Lower lobe of right lung (tissue), 2 donors: ENCODE measurements around the gene MYOD1. TPM values are rescaled to one million over a fixed set of nuclear protein-coding genes. Genes with fewer than 3 reads are reported as not detected.

ENCODE experiments used
- ATAC-seq, 2 donors: fragments of 200-7000 bp; cut with Tn5 transposase; one replicate each; pipeline ENCODE4 v1.9.1; 2020 to 2022; ENCODE audit warnings: mild to moderate bottlenecking in 2 of 2, moderate library complexity in 2 of 2
- DNase-seq: peaks from one replicate; pipeline ENCODE4 v3.0.0-alpha.2; 2020
- H3K27ac ChIP-seq: fragments of 200-600 bp; one replicate; pipeline ENCODE4 v1.8.0; 2022
- H3K27me3 ChIP-seq: fragments of 200-600 bp; one replicate; pipeline ENCODE4 v1.8.0; 2022; ENCODE audit warnings: low read depth
- H3K36me3 ChIP-seq: fragments of 200-600 bp; one replicate; pipeline ENCODE4 v1.8.0; 2022; ENCODE audit warnings: mild to moderate bottlenecking
- H3K4me1 ChIP-seq: fragments of 200-600 bp; one replicate; pipeline ENCODE4 v1.8.0; 2022
- H3K4me3 ChIP-seq: fragments of 200-600 bp; one replicate; pipeline ENCODE4 v1.8.0; 2022; ENCODE audit warnings: mild to moderate bottlenecking
- H3K9me3 ChIP-seq: fragments of 200-600 bp; one replicate; pipeline ENCODE4 v1.8.0; 2022
- intact Hi-C: fragments of 100-400 bp; cut with DNase I; formaldehyde crosslinking; loops from one replicate; pipeline ENCODE4 v1.11.0; 2022
- total RNA-seq: library from RNA; stranded (reverse); fragmentation: NEBNext Ultra II Directional; extraction: Animal tissue kit (Norgen Biotek cat#: 25700); gene quantifications from one replicate; pipeline ENCODE4 v1.2.1, GENCODE V29; 2021
- TF ChIP-seq, protein P1 (sequence below): fragments of 200-600 bp; IDR thresholded peaks from one replicate; pipeline ENCODE4 v1.8.0; 2022; ENCODE audit warnings: antibody characterized with exemption, mild to moderate bottlenecking
- donor health status: DM: no; HTN: yes; CAD: no; lungs with severe emphysema.

The MYOD1 gene
- total RNA-seq, 1 donor from 2014 or later, result not detected

DNA sequence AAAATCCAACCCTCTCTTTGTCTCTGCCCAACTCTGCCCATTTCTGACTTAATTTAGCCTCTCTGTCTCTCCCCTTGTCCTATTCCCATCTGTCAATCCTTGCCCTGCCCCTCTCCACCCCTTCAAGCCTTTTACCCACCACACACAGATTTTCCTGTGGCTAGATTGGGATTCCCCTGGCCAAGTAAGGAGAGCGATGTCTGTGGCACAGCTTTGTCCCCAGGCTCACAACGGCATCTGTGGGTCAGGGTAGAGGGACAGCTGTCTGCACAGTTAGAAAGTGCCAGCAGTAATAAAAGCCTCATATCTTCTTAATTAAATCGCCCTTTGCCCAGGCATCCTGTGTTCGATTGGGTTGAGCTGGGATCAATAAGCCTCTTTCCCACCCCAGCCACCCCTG, 13.9 kb downstream of the MYOD1 start:
- TF ChIP-seq, protein P1, sequence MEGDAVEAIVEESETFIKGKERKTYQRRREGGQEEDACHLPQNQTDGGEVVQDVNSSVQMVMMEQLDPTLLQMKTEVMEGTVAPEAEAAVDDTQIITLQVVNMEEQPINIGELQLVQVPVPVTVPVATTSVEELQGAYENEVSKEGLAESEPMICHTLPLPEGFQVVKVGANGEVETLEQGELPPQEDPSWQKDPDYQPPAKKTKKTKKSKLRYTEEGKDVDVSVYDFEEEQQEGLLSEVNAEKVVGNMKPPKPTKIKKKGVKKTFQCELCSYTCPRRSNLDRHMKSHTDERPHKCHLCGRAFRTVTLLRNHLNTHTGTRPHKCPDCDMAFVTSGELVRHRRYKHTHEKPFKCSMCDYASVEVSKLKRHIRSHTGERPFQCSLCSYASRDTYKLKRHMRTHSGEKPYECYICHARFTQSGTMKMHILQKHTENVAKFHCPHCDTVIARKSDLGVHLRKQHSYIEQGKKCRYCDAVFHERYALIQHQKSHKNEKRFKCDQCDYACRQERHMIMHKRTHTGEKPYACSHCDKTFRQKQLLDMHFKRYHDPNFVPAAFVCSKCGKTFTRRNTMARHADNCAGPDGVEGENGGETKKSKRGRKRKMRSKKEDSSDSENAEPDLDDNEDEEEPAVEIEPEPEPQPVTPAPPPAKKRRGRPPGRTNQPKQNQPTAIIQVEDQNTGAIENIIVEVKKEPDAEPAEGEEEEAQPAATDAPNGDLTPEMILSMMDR, result no peak
- H3K4me3 ChIP-seq, result no peak overlapping the region
- intact Hi-C loops, result no loop called here
- H3K36me3 ChIP-seq, result no peaks in the 10 kb centered on the region
- H3K9me3 ChIP-seq, result no peaks in the 10 kb centered on the region
- no peak for ATAC-seq
- peaks cover 69% of the 10 kb centered on the region for H3K27me3 ChIP-seq
- H3K4me1 ChIP-seq, result peaks cover 10% of the 10 kb centered on the region
- H3K27ac ChIP-seq, result no peak overlapping the region
- no peak for DNase-seq

DNA sequence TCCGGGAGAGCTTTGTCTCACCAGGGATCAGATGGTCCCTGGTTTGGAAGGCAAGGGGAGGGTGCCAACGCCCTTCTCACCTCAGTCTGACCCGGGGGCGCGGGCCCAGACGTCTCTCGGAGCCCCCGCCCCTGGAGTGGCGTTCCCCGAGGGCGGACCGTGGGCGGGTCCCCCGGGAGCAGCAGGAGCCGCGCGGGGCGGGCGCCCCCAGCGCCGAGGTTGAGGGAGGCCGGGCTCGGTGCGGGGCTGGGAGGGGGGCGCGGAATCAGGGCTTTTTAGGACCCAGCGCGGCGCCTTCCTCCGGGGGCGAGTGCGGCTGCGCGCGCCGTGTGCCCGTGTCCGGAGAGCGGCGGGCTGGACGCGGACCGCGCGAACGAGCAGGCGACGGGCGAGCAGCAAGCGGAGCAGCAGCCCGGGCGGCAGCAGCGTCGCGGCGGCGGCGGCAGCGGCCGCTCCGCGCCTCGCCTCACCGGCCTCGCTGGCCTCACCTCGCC, 15.1 kb downstream of the MYOD1 start, which contains the start of gene KCNC1:
Gene KCNC1 (plus strand): TSS at position 364 of the 494 bp plus-strand sequence. CDS start 1,222 bp downstream, outside the sequence.
- H3K36me3 ChIP-seq, result no peaks in the 10 kb centered on the region
- H3K4me1 ChIP-seq, result peaks cover 10% of the 10 kb centered on the region
- intact Hi-C loops, result no loop called here
- TF ChIP-seq, protein P1, result no peak
- H3K27me3 ChIP-seq, result peaks cover 78% of the 10 kb centered on the region
- DNase-seq (no peak), ATAC-seq (peak; percentile 10 to 35)
- H3K27ac ChIP-seq, result no peak within 1 kb of the TSS
- peak within 1 kb of the TSS; percentile 37 for H3K4me3 ChIP-seq
- no peaks in the 10 kb centered on the region for H3K9me3 ChIP-seq

DNA sequence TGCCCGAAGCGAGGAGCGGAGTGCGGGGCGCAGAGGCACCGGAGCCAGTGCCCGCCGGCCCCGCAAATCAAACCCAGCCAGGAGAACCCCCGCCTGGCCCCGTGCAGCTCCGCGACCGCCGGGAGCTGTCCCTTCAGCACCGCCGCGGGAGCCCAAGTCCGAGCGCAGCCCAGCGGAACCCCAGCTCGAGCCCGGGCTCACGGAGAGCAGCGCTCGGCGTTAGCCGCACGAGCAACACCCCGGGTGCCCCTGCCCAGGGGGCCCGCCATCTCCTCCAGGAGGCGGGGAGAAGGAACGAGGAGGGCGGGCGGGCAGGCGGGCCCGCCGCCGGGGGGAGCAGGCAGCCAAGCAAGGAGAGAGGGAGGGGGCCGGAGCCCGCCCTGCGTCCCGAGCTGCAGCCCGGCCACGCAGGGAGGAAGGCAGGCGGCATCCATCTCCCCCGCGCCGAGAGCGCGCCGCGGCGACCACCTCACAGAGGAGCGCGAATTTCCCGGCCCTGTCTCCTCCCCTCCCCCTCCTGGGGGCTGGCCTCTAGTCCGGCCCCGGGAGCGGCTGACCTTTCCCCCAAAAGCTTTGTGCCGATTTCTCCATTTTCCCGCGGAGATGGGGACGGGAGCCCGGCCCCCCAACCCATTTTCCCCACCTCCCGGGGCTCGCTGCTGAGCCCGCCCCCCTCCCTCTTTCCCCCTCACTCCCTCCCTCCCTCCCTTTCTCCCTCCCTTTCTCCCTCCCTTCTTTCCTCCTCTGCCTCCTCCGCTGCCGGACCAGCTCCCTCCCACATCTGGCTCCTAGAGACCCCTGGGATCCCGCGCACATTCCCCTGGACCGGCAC, 15.8 kb downstream of the MYOD1 start:
- Histone ChIP-seq H3K27me3 (peaks cover 80% of the 10 kb centered on the region), H3K27ac (no peak overlapping the region), H3K4me3 (peak overlapping the region; percentile 37), H3K4me1 (peaks cover 10% of the 10 kb centered on the region), H3K36me3 (no peaks in the 10 kb centered on the region), H3K9me3 (no peaks in the 10 kb centered on the region)
- ATAC-seq (peak; percentile 83 to 88), DNase-seq (peak; percentile 68)
- TF ChIP-seq, protein P1, result no peak
- intact Hi-C loops, result no loop called here

DNA sequence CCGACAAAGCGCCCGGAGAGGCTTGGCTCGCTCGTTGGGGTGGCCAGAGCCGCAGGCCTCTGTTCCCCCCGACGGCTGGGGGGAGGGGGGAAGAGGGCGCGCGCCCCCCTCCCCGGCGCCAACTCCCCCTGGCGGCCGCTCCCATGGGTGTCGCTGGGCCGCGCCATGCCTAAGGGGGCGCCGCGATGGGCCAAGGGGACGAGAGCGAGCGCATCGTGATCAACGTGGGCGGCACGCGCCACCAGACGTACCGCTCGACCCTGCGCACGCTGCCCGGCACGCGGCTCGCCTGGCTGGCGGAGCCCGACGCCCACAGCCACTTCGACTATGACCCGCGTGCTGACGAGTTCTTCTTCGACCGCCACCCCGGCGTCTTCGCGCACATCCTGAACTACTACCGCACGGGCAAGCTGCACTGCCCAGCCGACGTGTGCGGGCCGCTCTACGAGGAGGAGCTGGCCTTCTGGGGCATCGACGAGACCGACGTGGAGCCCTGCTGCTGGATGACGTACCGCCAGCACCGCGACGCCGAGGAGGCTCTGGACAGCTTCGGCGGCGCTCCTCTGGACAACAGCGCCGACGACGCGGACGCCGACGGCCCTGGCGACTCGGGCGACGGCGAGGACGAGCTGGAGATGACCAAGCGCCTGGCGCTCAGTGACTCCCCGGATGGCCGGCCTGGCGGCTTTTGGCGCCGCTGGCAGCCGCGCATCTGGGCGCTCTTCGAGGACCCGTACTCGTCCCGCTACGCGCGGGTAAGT, 16.6 kb downstream of the MYOD1 start:
- Histone ChIP-seq H3K36me3 (no peaks in the 10 kb centered on the region), H3K27me3 (peaks cover 79% of the 10 kb centered on the region), H3K4me1 (peaks cover 10% of the 10 kb centered on the region), H3K4me3 (no peak overlapping the region), H3K9me3 (no peaks in the 10 kb centered on the region), H3K27ac (no peak overlapping the region)
- intact Hi-C loops, result no loop called here
- TF ChIP-seq, protein P1, result no peak
- DNase-seq (no peak), ATAC-seq (no peak)

DNA sequence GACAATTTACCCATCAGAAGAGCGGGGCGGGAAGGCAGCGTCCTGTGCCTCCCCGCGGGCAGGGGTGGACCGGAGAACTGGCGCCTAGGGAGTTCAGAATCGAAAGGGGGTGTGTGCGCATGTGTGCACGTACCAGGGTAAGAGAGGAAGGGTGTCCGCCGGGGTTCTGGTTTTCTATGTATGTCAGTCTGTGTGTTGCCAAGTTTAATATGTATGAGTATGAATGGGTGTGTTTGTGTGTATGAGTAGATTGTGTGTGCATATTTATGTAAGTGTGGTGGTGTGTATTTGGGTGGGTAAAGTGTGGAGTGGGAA, 17.2 kb downstream of the MYOD1 start:
- no peak overlapping the region for H3K27ac ChIP-seq
- H3K27me3 ChIP-seq, result peaks cover 82% of the 10 kb centered on the region
- peaks cover 10% of the 10 kb centered on the region for H3K4me1 ChIP-seq
- no peak for DNase-seq
- intact Hi-C loops, result no loop called here
- TF ChIP-seq, protein P1, result no peak
- no peaks in the 10 kb centered on the region for H3K9me3 ChIP-seq
- no peaks in the 10 kb centered on the region for H3K36me3 ChIP-seq
- no peak for ATAC-seq
- H3K4me3 ChIP-seq, result no peak overlapping the region
